ENCODE data around the gene SLC24A4.
A peak's percentile ranks its signal among the peaks of the same experiment; 100 is the strongest.

SLC24A4 gene

GRCh38 chr14:92415969-92416368 lies 93.0 kb downstream of the SLC24A4 start:
- no peak for ATAC-seq (ENCODE audit: low read depth)

GRCh38 chr14:92416544-92416943 lies 93.6 kb downstream of the SLC24A4 start:
- Histone ChIP-seq H3K36me3 (ENCODE audit: low read depth) (no peaks in the 10 kb centered on the region), H3K27me3 (ENCODE audit: insufficient read depth, poor library complexity, severe bottlenecking) (no peaks in the 10 kb centered on the region), H3K4me1 (ENCODE audit: insufficient read depth, poor library complexity, severe bottlenecking) (no peaks in the 10 kb centered on the region), H3K27ac (ENCODE audit: poor library complexity, severe bottlenecking) (no peak overlapping the region), H3K9me3 (ENCODE audit: severe bottlenecking) (no peaks in the 10 kb centered on the region), H3K4me3 (ENCODE audit: severe bottlenecking) (no peak overlapping the region)
- ATAC-seq (ENCODE audit: low read depth) (no peak), DNase-seq (ENCODE audit: low spot score) (no peak)
- TF ChIP-seq CTCF (IDR thresholded peaks at IDR 0.05; ENCODE audit: poor library complexity, severe bottlenecking): no peak

More at GRCh38 chr14:92415969-92416368, 93.0 kb downstream of the SLC24A4 start:
- no peaks in the 10 kb centered on the region for H3K4me1 ChIP-seq (ENCODE audit: insufficient read depth, poor library complexity, severe bottlenecking)
- DNase-seq (ENCODE audit: low spot score): no peak
- no peaks in the 10 kb centered on the region for H3K36me3 ChIP-seq (ENCODE audit: low read depth)
- no peak overlapping the region for H3K27ac ChIP-seq (ENCODE audit: poor library complexity, severe bottlenecking)
- no peaks in the 10 kb centered on the region for H3K27me3 ChIP-seq (ENCODE audit: insufficient read depth, poor library complexity, severe bottlenecking)
- H3K9me3 ChIP-seq (ENCODE audit: severe bottlenecking): no peaks in the 10 kb centered on the region
- no peak for TF ChIP-seq CTCF (IDR thresholded peaks at IDR 0.05; ENCODE audit: poor library complexity, severe bottlenecking)
- H3K4me3 ChIP-seq (ENCODE audit: severe bottlenecking): no peak overlapping the region

GRCh38 chr14:92417759-92418158 lies 94.8 kb downstream of the SLC24A4 start:
- H3K9me3 ChIP-seq (ENCODE audit: severe bottlenecking): no peaks in the 10 kb centered on the region
- H3K27ac ChIP-seq (ENCODE audit: poor library complexity, severe bottlenecking): no peak overlapping the region
- no peak overlapping the region for H3K4me3 ChIP-seq (ENCODE audit: severe bottlenecking)
- ATAC-seq (ENCODE audit: low read depth): peak; percentile 54; the same call in 2 of the 3 replicates
- no peaks in the 10 kb centered on the region for H3K36me3 ChIP-seq (ENCODE audit: low read depth)
- H3K4me1 ChIP-seq (ENCODE audit: insufficient read depth, poor library complexity, severe bottlenecking): no peaks in the 10 kb centered on the region
- no peak for TF ChIP-seq CTCF (IDR thresholded peaks at IDR 0.05; ENCODE audit: poor library complexity, severe bottlenecking)
- H3K27me3 ChIP-seq (ENCODE audit: insufficient read depth, poor library complexity, severe bottlenecking): no peaks in the 10 kb centered on the region
- DNase-seq (ENCODE audit: low spot score): no peak

- no peak for TF ChIP-seq CTCF (IDR thresholded peaks at IDR 0.05; ENCODE audit: poor library complexity, severe bottlenecking)
- H3K4me1 ChIP-seq (ENCODE audit: insufficient read depth, poor library complexity, severe bottlenecking): no peaks in the 10 kb centered on the region
- no peaks in the 10 kb centered on the region for H3K27me3 ChIP-seq (ENCODE audit: insufficient read depth, poor library complexity, severe bottlenecking)
- no peaks in the 10 kb centered on the region for H3K9me3 ChIP-seq (ENCODE audit: severe bottlenecking)
- no peak for DNase-seq (ENCODE audit: low spot score)
- no peak for ATAC-seq (ENCODE audit: low read depth)
- H3K27ac ChIP-seq (ENCODE audit: poor library complexity, severe bottlenecking): no peak overlapping the region
- no peak overlapping the region for H3K4me3 ChIP-seq (ENCODE audit: severe bottlenecking)
- no peaks in the 10 kb centered on the region for H3K36me3 ChIP-seq (ENCODE audit: low read depth)
These were observed 98.8 kb downstream of the SLC24A4 start for GRCh38 chr14:92421751-92422150.

GRCh38 chr14:92425101-92425500 lies 102.1 kb downstream of the SLC24A4 start:
- no peaks in the 10 kb centered on the region for H3K9me3 ChIP-seq (ENCODE audit: severe bottlenecking)
- peak; percentile 73 for ATAC-seq (ENCODE audit: low read depth)

More at GRCh38 chr14:92425101-92425500, 102.1 kb downstream of the SLC24A4 start:
- no peaks in the 10 kb centered on the region for H3K36me3 ChIP-seq (ENCODE audit: low read depth)
- H3K27me3 ChIP-seq (ENCODE audit: insufficient read depth, poor library complexity, severe bottlenecking): no peaks in the 10 kb centered on the region
- DNase-seq (ENCODE audit: low spot score): no peak
- no peak overlapping the region for H3K4me3 ChIP-seq (ENCODE audit: severe bottlenecking)
- peak overlapping the region; percentile 30 for H3K27ac ChIP-seq (ENCODE audit: poor library complexity, severe bottlenecking)
- H3K4me1 ChIP-seq (ENCODE audit: insufficient read depth, poor library complexity, severe bottlenecking): no peaks in the 10 kb centered on the region
- no peak for TF ChIP-seq CTCF (IDR thresholded peaks at IDR 0.05; ENCODE audit: poor library complexity, severe bottlenecking)

All from RWPE2 (cell line).